HepG2 (cell line): ENCODE results near the gene MED25. TPM values are rescaled to one million over a fixed set of nuclear protein-coding genes. Genes with fewer than 3 reads are reported as not detected.

Source experiments
- DNMT1 ChIP-seq: sonication (generic); formaldehyde crosslinking; IDR thresholded peaks from 2 replicates; pipeline ENCODE4 v1.5.1; 2020; ENCODE audit warnings: mild to moderate bottlenecking, missing genetic modification reagents
- ELF4 ChIP-seq: sonication (generic); formaldehyde crosslinking; IDR thresholded peaks from 2 replicates; pipeline ENCODE4 v1.5.0; 2020; ENCODE audit warnings: missing genetic modification reagents, mild to moderate bottlenecking, moderate library complexity, borderline replicate concordance
- JDP2 ChIP-seq: sonication (generic); formaldehyde crosslinking; IDR thresholded peaks from 2 replicates; pipeline ENCODE4 v1.8.1; 2022; ENCODE audit warnings: missing genetic modification reagents, borderline replicate concordance
- KLF16 ChIP-seq, 2 experiments: sonication (generic) in 1 of 2; formaldehyde crosslinking in 1 of 2; IDR thresholded peaks; 2 replicates each; pipeline versions ENCODE4 v1.6.1 to v1.8.0; 2016 to 2023; ENCODE audit warnings: missing genetic modification reagents in 2 of 2, missing compliant biosample characterization in 1 of 2
- MIER3 ChIP-seq: IDR thresholded peaks from 2 replicates; pipeline ENCODE4 v1.6.1; 2016; ENCODE audit warnings: missing compliant biosample characterization, borderline replicate concordance
- MZF1 ChIP-seq: sonication (generic); formaldehyde crosslinking; IDR thresholded peaks from 2 replicates; pipeline ENCODE4 v1.8.1; 2023; ENCODE audit warnings: mild to moderate bottlenecking, missing genetic modification reagents, borderline replicate concordance
- RAD21 ChIP-seq: fragments of 450-650 bp; formaldehyde crosslinking; IDR thresholded peaks from 2 replicates; pipeline ENCODE4 v1.5.0; 2020; ENCODE audit warnings: mild to moderate bottlenecking
- RBM22 ChIP-seq: fragments of 200-400 bp; formaldehyde crosslinking; optimal IDR thresholded peaks from 2 replicates; pipeline ENCODE3; 2017; ENCODE audit warnings: mild to moderate bottlenecking, low read length, moderate library complexity
- SOX6 ChIP-seq, 2 experiments: fragments of 450-650 bp in 1 of 2; sonication (generic) in 1 of 2; formaldehyde crosslinking in 1 of 2; IDR thresholded peaks; 2 replicates each; pipeline versions ENCODE4 v1.4.0 to v1.6.1; 2017 to 2020; ENCODE audit warnings: antibody characterized with exemption in 1 of 2, mild to moderate bottlenecking in 1 of 2, missing genetic modification reagents in 1 of 2
- SRSF9 ChIP-seq: fragments of 200-400 bp; formaldehyde crosslinking; IDR thresholded peaks from 2 replicates; pipeline ENCODE4 v1.6.1; 2018; ENCODE audit warnings: borderline replicate concordance, mild to moderate bottlenecking, low read depth, low read length; ENCODE audit not compliant: insufficient read depth, poor library complexity, severe bottlenecking
- ZNF274 ChIP-seq: sonication (generic); formaldehyde crosslinking; IDR thresholded peaks from 2 replicates; pipeline ENCODE4 v1.5.1; 2020; ENCODE audit warnings: mild to moderate bottlenecking, missing genetic modification reagents
- ZNF558 ChIP-seq: sonication (generic); formaldehyde crosslinking; IDR thresholded peaks from 2 replicates; pipeline ENCODE4 v1.9.0; 2022; ENCODE audit warnings: mild to moderate bottlenecking, missing genetic modification reagents, borderline replicate concordance
- ZNF615 ChIP-seq: sonication (generic); formaldehyde crosslinking; IDR thresholded peaks from 2 replicates; pipeline ENCODE4 v1.5.0; 2020; ENCODE audit warnings: mild to moderate bottlenecking, missing genetic modification reagents, borderline replicate concordance
- ZNF775 ChIP-seq: sonication (generic); formaldehyde crosslinking; IDR thresholded peaks from 2 replicates; pipeline ENCODE4 v1.4.0; 2020; ENCODE audit warnings: missing genetic modification reagents, mild to moderate bottlenecking, moderate library complexity, borderline replicate concordance
- ZSCAN21 ChIP-seq: sonication (generic); formaldehyde crosslinking; IDR thresholded peaks from 2 replicates; pipeline ENCODE4 v1.8.0; 2022; ENCODE audit warnings: mild to moderate bottlenecking, missing genetic modification reagents, moderate library complexity, borderline replicate concordance
- polyA plus RNA-seq, 8 experiments: library from polyadenylated mRNA; depleted of rRNA in 3 of 8; stranded (reverse) in 7 of 8; unstranded in 1 of 8; fragments of >200 nt; fragmentation: Illumina TruSeq in 4 of 8; extraction: Trizol in 4 of 8; gene quantifications; 2 replicates each; pipeline versions ENCODE4 v1.2.1 to v1.2.3, GENCODE V29; 2011 to 2016; ENCODE audit warnings: low read depth in 4 of 8, missing spikeins in 1 of 8, mixed read lengths in 1 of 8; ENCODE audit not compliant: insufficient read depth in 1 of 8
- total RNA-seq, 5 experiments: library from RNA; depleted of rRNA; stranded (reverse); fragments of >200 nt; fragmentation: Illumina TruSeq; extraction: Trizol; gene quantifications; 2 replicates each; pipeline ENCODE4 v1.2.3, GENCODE V29; 2016; ENCODE audit warnings: low read depth in 1 of 5
- TF ChIP-seq, protein P1 (sequence below): sonication (generic); formaldehyde crosslinking; IDR thresholded peaks from 2 replicates; pipeline ENCODE4 v1.5.0; 2020; ENCODE audit warnings: missing genetic modification reagents
- TF ChIP-seq, protein P2 (sequence below), 2 experiments: sonication (generic) in 1 of 2; formaldehyde crosslinking in 1 of 2; IDR thresholded peaks; 2 replicates each; pipeline versions ENCODE4 v1.6.1 to v1.9.0; 2014 to 2022; ENCODE audit warnings: antibody characterized with exemption in 1 of 2, borderline replicate concordance in 1 of 2, inconsistent platforms in 1 of 2, low read depth in 1 of 2, missing genetic modification reagents in 1 of 2
- TF ChIP-seq, protein P3 (sequence below): sonication (generic); formaldehyde crosslinking; IDR thresholded peaks from 2 replicates; pipeline ENCODE4 v1.8.0; 2022; ENCODE audit warnings: missing genetic modification reagents, mild to moderate bottlenecking, inconsistent platforms, borderline replicate concordance

MED25 gene
- total and polyA plus RNA-seq, 2 of the 13 experiments (the other 11 are each of a cell fraction or from before 2014, with no cell fraction given) = 11.1 to 15.1 TPM

DNA sequence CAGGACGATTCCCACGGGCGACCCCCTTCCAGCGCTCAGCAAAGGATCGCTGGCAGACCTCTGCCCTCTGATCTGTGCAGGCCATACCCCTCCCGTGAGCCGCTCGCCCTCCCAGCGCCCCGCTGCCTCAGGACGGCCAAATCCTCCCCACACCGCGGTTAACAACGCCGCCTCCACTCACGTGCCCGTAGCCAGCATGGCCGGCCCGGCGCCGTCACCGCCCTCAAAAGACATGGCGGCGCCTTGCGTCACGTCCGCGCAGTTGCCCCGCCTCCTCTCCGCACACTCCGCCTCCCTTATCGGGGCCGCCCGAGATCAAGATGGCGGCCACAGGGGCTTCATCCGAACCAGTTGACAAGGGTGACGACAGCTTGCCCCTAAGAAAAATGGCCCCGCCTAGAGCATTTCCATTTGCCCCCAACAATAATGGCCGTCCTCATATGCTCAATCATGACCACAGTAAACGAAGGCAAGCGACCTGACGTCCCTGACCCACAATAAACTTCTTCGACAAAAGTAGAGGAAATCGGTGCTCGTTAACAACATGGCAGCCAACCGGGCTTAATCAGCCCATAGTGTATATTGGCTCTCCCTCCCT lies 58.4 kb downstream of the MED25 start (continued):
- peak; percentile 48; the same call in 1 of the 2 replicates for TF ChIP-seq ZSCAN21 (CRISPR knock-in tag)
- peak; percentile 63; the same call in 1 of the 2 replicates for TF ChIP-seq MIER3 (CRISPR knock-in tag)
- no peak for TF ChIP-seq RAD21 (CRISPR knock-in tag)
- TF ChIP-seq MZF1 (CRISPR knock-in tag) = no peak
- no peak for TF ChIP-seq ZNF775 (CRISPR knock-in tag)
- TF ChIP-seq RBM22 = no peak
- TF ChIP-seq, protein P1, sequence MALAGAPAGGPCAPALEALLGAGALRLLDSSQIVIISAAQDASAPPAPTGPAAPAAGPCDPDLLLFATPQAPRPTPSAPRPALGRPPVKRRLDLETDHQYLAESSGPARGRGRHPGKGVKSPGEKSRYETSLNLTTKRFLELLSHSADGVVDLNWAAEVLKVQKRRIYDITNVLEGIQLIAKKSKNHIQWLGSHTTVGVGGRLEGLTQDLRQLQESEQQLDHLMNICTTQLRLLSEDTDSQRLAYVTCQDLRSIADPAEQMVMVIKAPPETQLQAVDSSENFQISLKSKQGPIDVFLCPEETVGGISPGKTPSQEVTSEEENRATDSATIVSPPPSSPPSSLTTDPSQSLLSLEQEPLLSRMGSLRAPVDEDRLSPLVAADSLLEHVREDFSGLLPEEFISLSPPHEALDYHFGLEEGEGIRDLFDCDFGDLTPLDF (CRISPR knock-in tag) = peak; percentile 55; the same call in 1 of the 2 replicates
- TF ChIP-seq ZNF615 (CRISPR knock-in tag) = no peak
- TF ChIP-seq, protein P2, sequence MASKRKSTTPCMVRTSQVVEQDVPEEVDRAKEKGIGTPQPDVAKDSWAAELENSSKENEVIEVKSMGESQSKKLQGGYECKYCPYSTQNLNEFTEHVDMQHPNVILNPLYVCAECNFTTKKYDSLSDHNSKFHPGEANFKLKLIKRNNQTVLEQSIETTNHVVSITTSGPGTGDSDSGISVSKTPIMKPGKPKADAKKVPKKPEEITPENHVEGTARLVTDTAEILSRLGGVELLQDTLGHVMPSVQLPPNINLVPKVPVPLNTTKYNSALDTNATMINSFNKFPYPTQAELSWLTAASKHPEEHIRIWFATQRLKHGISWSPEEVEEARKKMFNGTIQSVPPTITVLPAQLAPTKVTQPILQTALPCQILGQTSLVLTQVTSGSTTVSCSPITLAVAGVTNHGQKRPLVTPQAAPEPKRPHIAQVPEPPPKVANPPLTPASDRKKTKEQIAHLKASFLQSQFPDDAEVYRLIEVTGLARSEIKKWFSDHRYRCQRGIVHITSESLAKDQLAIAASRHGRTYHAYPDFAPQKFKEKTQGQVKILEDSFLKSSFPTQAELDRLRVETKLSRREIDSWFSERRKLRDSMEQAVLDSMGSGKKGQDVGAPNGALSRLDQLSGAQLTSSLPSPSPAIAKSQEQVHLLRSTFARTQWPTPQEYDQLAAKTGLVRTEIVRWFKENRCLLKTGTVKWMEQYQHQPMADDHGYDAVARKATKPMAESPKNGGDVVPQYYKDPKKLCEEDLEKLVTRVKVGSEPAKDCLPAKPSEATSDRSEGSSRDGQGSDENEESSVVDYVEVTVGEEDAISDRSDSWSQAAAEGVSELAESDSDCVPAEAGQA (IDR thresholded peaks at IDR 0.05; ENCODE audit: low read depth) = peak; percentile 99
- TF ChIP-seq, protein P2 (CRISPR knock-in tag; IDR thresholded peaks at IDR 0.05; ENCODE audit: borderline replicate concordance) = no peak; the same call in 1 of the 2 replicates
- no peak for TF ChIP-seq ELF4
- no peak for TF ChIP-seq JDP2 (CRISPR knock-in tag)
- no peak for TF ChIP-seq SOX6 (IDR thresholded peaks at IDR 0.05)
- TF ChIP-seq SOX6 (CRISPR knock-in tag; IDR thresholded peaks at IDR 0.05) = no peak; the same call in 1 of the 2 replicates
- no peak; the same call in 1 of the 2 replicates for TF ChIP-seq DNMT1 (CRISPR knock-in tag)
- TF ChIP-seq, protein P3, sequence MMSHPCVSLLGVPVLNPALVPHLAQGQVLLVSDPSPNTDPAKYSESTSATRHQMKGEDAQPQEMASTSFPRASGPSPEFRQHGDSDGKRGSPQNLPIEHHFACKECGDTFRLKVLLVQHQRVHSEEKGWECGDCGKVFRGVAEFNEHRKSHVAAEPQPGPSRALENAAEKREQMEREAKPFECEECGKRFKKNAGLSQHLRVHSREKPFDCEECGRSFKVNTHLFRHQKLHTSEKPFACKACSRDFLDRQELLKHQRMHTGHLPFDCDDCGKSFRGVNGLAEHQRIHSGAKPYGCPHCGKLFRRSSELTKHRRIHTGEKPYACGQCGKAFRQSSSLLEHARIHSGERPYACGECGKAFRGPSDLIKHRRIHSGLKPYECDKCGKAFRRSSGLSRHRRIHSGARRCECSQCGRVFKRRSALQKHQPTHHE (CRISPR knock-in tag) = peak; percentile 72; the same call in 1 of the 2 replicates
- TF ChIP-seq ZNF558 = no peak
- peak in 1 of 2 experiments; percentile 34; a peak in 1 of 4 replicates for TF ChIP-seq KLF16 (CRISPR knock-in tag; IDR thresholded peaks at IDR 0.05)
- TF ChIP-seq SRSF9 = no peak
- no peak for TF ChIP-seq ZNF274 (CRISPR knock-in tag)
